NCI-H2081 (cell line): Measurements from ENCODE around the gene SMAD9.

ENCODE experiments used
- DNase-seq, 2 experiments: peaks; one replicate each; lab custom pipeline; 2025; lab: John Stamatoyannopoulos, UW

Gene SMAD9

GRCh38 chr13:36817996-36818803 lies 101.8 kb downstream of the SMAD9 start:
- DNase-seq: no peak

- DNase-seq: no peak
Measured at GRCh38 chr13:36815062-36815461, 105.0 kb downstream of the SMAD9 start.

DNA sequence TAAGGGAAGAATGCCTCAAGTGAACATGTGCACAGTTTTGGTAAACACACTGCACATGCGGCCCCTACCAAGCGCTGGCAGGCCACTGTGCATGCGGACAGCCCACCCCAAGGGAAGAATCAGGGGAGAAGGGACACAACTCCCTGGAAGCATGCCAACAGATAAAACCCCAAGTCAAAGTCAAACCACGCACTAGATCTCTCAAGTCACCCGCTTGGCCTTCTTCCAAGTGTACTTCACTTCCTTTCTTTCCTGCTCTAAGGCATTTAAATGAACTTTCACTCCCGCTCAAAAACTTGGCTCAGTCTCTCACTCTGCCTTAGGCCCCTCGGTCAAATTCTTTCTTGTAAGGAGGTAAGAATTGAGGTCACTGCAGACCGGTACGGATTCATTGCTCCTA lies 105.6 kb downstream of the SMAD9 start:
- DNase-seq: no peak

- no peak for DNase-seq
Measured at GRCh38 chr13:36813225-36813624, 106.8 kb downstream of the SMAD9 start.

DNA sequence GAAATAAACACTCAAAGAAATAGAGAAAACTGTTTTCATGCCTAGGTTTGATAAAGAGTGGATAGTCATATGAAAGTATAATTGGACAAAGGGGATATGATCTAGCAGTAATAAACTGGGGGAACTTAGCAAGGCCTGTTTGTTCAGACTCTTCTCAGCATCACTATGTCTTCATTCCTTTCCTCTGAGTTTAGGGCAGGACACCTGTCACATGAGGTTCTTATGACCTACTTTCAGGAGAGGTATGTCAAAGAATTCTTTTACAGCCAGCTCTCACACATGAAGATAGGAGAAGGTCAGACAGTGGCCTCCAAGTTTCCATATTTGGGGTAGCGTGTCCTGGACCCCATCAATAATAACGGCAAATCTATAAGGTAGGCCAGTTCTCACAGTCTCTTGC lies 112.4 kb downstream of the SMAD9 start:
- no peak for DNase-seq

DNA sequence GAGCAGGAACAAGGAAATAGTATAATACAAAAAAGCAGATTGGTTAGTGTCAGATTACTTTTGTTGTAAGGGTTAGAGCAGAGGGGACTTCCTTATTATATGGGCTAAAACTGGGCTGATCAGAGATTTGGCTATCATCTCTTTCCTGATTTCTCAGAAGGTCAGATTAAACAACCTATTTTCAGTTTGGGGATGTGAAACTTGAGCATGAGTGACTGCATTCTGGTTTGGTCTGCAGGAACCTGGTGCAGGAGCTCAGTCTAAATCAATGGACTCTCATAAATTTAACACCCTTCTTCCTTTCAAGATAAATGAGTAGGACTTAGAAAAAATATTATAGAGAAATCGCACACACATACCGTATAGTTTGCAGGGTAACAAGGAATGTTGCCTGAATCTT lies 113.9 kb downstream of the SMAD9 start:
- DNase-seq: no peak

DNA sequence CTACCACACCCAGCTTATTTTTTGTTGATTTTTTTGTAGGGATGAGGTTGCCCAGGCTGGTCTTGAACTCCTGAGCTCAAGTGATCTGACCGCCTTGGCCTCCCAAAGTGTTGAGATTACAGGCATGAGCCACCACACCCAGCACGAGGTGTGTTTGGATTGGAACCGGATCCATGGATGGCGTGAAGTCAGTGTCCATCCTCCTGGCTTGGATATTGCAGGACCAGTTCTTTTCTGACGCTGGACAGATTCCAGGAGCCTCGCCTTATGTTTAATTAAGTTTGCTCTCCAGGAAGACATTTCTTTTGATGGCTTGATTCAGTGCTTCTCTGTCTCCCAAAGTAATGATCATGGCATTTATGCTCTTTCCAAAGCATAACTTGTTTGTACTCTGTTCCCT lies 115.5 kb downstream of the SMAD9 start:
- no peak for DNase-seq

DNA sequence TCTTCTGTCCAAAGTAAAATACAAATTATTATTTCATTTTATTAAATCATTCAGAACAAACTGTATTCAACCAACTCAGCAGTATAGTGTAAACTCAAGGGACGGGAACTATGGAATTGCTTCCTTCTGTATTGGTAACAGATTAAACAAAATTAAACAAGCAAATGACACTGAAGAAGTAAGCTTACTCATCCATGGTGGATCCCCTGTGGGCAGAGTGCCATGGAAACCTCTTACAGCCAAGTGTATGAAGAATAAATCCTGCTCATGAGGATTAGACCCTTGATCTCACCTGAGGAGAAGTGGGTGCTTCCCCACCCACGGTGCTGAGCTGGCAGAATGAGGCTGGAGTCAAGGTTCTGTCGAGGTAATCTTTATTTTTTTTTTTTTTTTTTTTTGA lies 119.0 kb downstream of the SMAD9 start:
- no peak for DNase-seq

- DNase-seq: no peak
Measured at GRCh38 chr13:36796052-36796451, 124.0 kb downstream of the SMAD9 start.

- no peak for DNase-seq
Measured at GRCh38 chr13:36795463-36795862, 124.6 kb downstream of the SMAD9 start.
